ENCODE results near the gene SSH2. TPM values are rescaled to one million over a fixed set of nuclear protein-coding genes. Genes with fewer than 3 reads are reported as not detected.

Gene SSH2
- total and polyA plus RNA-seq, 9 of the 15 experiments (the other 6 are each of a cell fraction or from before 2014, with no cell fraction given), result 3.9 to 16.1 (median 10.2) TPM

DNA sequence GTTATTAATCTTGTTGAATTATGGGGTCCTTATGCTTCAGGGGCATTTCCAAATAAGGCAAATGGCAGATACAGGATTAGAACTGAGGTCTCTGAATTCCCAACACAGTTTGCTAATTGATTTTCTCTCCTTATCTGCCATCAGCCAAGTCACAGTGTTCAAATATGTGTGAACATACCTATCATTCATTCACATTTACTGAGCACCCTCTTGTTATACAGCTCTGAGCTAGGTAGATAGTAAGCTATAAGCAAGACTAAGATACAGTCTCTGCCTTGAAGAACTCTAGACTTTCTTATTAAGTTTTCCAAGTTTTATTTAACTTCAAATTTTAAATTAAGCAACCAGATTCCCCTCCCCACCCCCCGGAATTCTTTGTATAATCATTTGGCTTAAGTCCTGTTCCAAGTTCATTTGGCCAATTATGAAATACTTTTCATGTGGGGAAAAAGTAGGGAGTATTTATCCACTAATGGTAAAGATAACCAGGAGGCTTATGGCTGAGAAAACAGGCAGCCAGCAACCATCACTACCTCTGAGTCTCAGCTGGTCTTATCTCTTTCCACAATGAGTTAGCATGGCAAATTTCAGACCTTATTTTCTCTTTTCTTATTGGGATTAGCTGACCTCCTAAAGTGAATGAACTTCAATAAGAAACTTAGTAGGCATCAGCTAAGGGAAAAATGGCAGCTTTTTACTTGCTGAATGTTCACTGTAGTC, 275.9 kb downstream of the SSH2 start (continued):
- TF ChIP-seq ZNF695 (CRISPR knock-in tag; IDR thresholded peaks at IDR 0.05) (no peak), STAT5A (IDR thresholded peaks at IDR 0.05; ENCODE audit: borderline replicate concordance, low read length) (no peak), BRF1 (IDR thresholded peaks at IDR 0.05; ENCODE audit: borderline replicate concordance, extremely low read depth, insufficient read length) (no peak), ZNF551 (CRISPR knock-in tag; IDR thresholded peaks at IDR 0.05) (no peak), EGR1 (conservative IDR thresholded peaks at IDR 0.05) (no peak), POLR3G (IDR thresholded peaks at IDR 0.05; ENCODE audit: extremely low read depth, insufficient read length, insufficient replicate concordance) (no peak), TBL1XR1 (IDR thresholded peaks at IDR 0.05; ENCODE audit: low read length in 2 of 2) (peak in 1 of 2 experiments; percentile 50; a peak in 2 of 4 replicates), HMGN3 (IDR thresholded peaks at IDR 0.05; ENCODE audit: borderline replicate concordance, extremely low read depth, insufficient read length, low read depth, low read length) (no peak), RBM22 (IDR thresholded peaks at IDR 0.05; ENCODE audit: low read depth, low read length, poor library complexity, severe bottlenecking) (no peak), RB1 (IDR thresholded peaks at IDR 0.05; ENCODE audit: low read depth) (no peak), NFE2 (IDR thresholded peaks at IDR 0.05; ENCODE audit: low read depth) (peak; percentile 91), ATF1 (CRISPR knock-in tag; IDR thresholded peaks at IDR 0.05) (no peak), ATF1 (tag; IDR thresholded peaks at IDR 0.05) (no peak), BDP1 (IDR thresholded peaks at IDR 0.05; ENCODE audit: insufficient read depth, insufficient read length) (no peak), ZFX (CRISPR knock-in tag; IDR thresholded peaks at IDR 0.05) (no peak), MEF2D (tag; conservative IDR thresholded peaks at IDR 0.05; ENCODE audit: low read depth) (no peak), SAP30 (IDR thresholded peaks at IDR 0.05; ENCODE audit: borderline replicate concordance, insufficient read depth, low read depth, low read length, poor library complexity, severe bottlenecking) (no peak), MTA2 (IDR thresholded peaks at IDR 0.05; ENCODE audit: low read depth) (peak; percentile 46; the same call in 1 of the 2 replicates), ZNF77 (CRISPR knock-in tag; IDR thresholded peaks at IDR 0.05) (no peak)
- TF ChIP-seq, protein P1, sequence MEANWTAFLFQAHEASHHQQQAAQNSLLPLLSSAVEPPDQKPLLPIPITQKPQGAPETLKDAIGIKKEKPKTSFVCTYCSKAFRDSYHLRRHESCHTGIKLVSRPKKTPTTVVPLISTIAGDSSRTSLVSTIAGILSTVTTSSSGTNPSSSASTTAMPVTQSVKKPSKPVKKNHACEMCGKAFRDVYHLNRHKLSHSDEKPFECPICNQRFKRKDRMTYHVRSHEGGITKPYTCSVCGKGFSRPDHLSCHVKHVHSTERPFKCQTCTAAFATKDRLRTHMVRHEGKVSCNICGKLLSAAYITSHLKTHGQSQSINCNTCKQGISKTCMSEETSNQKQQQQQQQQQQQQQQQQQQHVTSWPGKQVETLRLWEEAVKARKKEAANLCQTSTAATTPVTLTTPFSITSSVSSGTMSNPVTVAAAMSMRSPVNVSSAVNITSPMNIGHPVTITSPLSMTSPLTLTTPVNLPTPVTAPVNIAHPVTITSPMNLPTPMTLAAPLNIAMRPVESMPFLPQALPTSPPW (CRISPR knock-in tag; IDR thresholded peaks at IDR 0.05), result no peak
- TF ChIP-seq, protein P2, sequence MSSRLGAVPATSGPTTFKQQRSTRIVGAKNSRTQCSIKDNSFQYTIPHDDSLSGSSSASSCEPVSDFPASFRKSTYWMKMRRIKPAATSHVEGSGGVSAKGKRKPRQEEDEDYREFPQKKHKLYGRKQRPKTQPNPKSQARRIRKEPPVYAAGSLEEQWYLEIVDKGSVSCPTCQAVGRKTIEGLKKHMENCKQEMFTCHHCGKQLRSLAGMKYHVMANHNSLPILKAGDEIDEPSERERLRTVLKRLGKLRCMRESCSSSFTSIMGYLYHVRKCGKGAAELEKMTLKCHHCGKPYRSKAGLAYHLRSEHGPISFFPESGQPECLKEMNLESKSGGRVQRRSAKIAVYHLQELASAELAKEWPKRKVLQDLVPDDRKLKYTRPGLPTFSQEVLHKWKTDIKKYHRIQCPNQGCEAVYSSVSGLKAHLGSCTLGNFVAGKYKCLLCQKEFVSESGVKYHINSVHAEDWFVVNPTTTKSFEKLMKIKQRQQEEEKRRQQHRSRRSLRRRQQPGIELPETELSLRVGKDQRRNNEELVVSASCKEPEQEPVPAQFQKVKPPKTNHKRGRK (tag; IDR thresholded peaks at IDR 0.05), result no peak
- TF ChIP-seq, protein P3, sequence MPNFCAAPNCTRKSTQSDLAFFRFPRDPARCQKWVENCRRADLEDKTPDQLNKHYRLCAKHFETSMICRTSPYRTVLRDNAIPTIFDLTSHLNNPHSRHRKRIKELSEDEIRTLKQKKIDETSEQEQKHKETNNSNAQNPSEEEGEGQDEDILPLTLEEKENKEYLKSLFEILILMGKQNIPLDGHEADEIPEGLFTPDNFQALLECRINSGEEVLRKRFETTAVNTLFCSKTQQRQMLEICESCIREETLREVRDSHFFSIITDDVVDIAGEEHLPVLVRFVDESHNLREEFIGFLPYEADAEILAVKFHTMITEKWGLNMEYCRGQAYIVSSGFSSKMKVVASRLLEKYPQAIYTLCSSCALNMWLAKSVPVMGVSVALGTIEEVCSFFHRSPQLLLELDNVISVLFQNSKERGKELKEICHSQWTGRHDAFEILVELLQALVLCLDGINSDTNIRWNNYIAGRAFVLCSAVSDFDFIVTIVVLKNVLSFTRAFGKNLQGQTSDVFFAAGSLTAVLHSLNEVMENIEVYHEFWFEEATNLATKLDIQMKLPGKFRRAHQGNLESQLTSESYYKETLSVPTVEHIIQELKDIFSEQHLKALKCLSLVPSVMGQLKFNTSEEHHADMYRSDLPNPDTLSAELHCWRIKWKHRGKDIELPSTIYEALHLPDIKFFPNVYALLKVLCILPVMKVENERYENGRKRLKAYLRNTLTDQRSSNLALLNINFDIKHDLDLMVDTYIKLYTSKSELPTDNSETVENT (CRISPR knock-in tag; IDR thresholded peaks at IDR 0.05), result no peak
- TF ChIP-seq, protein P4, sequence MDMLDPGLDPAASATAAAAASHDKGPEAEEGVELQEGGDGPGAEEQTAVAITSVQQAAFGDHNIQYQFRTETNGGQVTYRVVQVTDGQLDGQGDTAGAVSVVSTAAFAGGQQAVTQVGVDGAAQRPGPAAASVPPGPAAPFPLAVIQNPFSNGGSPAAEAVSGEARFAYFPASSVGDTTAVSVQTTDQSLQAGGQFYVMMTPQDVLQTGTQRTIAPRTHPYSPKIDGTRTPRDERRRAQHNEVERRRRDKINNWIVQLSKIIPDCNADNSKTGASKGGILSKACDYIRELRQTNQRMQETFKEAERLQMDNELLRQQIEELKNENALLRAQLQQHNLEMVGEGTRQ (CRISPR knock-in tag; IDR thresholded peaks at IDR 0.05), result no peak
